Mesenteric fat pad (tissue), 1 donor: ENCODE measurements around the gene OR2AJ1. TPM values are rescaled to one million over a fixed set of nuclear protein-coding genes. Genes with fewer than 3 reads are reported as not detected.

Experiments used
- DNase-seq: peaks from one replicate; pipeline ENCODE4 v3.0.0-alpha.2; 2020; ENCODE audit warnings: low spot score
- total RNA-seq: library from RNA; stranded (reverse); fragmentation: NEBNext Ultra II Directional; extraction: Animal tissue kit (Norgen Biotek cat#: 25700); gene quantifications from one replicate; pipeline ENCODE4 v1.2.1, GENCODE V29; 2021
- donor health status: DM: yes; HTN: yes; CAD: no.

The OR2AJ1 gene
- total RNA-seq, 1 donor from 2014 or later, result not detected

DNA sequence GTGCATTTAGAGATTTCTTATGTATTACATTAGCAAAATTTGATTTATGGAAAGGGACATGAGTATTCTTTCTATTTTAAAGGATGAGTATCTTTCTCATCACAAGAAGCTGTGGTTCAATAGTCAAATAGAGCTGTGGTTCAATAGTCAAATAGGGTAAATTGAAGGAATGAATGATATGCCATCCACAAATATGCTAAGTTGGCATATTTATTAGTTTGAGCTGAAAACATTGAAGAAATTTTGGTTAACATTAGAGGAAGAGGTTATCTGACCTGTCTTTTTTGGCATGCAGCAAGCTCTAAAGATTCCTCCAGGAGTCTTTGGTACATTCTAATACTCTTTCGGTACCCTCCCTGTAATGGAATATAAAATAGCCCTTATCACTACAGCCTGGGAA lies 28.7 kb downstream of the OR2AJ1 start:
- no peak for DNase-seq

DNA sequence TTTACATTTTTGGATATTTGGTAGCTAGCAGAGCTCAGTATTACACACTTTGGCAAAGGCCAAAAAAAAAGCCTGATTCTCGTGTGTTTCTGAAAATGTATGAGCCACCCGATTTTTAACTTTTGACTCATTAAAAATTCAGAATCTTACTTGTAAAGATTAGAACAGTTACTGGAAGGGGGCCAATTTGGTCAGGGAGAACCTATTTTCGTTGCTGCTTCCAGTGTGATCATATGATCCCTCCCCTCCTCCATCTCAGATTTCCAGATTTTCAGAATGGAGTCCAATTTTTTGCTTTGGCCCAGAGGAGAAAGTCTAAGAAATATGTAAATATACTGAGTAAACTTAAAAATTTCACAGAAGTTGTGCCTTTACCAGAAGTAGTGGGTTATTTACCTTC lies 37.1 kb downstream of the OR2AJ1 start:
- DNase-seq, result no peak

DNA sequence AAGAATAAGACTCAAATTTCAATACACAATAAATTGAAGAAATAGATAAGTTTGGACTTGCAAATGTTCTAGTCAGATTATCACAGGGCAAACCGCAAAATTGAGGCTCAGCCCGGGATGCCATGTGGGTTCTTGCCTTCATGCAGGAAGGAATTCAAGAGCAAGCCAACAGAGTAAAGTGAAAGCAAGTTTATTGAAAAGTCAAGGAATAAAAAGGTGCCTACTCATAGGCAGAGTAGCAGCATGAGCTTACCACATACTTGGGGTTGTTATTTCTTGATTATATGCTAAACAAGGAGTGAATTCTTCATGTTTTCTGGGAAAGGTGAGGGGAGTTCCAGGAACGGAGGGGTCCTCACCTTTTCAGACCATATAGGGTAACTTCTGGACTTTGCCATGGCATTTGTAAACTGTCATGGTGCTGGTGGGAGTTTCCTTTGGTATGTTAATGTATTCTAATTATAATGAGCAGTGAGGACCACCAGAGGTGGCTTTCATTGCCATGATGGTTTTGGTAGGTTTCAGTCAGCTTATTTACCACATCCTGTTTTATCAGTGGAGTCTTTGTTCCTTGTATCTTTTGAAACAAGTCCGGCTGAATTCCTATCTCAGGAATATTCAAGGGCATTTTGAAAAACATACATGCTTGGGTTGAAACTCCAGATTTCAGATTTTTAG lies 38.4 kb downstream of the OR2AJ1 start:
- DNase-seq, result no peak

DNA sequence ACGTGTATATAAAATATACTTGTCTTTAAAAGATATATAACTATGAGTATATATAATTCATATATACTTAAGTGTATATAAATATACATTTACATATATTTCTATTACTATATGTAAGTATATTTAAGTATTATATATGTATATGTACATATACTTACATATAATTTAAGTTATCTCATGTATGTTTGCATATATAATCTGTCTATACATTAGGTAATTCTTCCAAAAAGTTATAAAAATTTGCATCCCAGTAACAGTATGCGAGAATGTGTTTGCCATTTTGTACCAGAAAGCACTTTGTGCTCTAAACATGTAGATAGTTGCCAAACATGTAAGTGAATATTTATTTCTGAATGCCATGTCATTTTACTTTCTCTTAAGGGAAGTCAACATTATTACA lies 40.2 kb downstream of the OR2AJ1 start, which contains the start of gene OR2AK2:
Gene OR2AK2, plus strand, starts transcription at position 301 of the 400 bp plus-strand sequence. CDS start 144 bp downstream, outside the sequence.
- DNase-seq, result no peak

DNA sequence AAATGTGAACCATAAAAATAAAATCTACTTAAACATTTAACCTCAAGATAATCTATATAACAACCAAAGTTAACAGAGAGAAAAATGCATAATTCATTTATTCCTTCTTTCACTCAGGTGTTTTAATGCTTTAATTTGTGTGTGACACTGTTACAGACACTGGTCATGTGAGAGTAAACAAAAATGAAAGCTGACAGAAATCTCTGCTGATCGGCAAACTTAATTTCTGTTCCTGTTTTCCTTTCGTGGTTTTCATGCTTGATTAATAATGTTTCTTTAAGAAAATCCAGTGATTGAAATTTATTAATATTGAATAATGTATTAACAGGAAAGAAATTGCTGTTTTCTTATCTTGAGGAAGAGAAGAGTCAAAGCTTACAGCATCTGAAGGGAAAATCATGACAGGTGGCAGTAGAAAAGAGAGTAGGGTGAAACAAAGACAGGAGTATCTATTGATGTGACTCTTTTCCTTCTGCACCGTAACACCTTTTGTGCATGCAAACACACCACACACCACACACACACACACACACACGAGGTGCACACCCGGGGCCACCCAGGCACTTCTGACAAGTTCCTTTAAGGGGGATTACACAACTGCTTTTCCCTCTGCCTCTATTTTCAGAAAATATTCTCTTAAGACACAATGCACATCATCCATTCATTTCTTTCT lies 42.0 kb downstream of the OR2AJ1 start:
- no peak for DNase-seq

Other genes with a start within 250 kb of the OR2AJ1 start
- gene OR13G1, start 245.2 kb upstream of the OR2AJ1 start, total RNA-seq, result not detected
- gene OR6F1, start 208.2 kb upstream of the OR2AJ1 start, total RNA-seq, result not detected
- gene OR14K1, start 186.3 kb upstream of the OR2AJ1 start, total RNA-seq, result not detected
- gene OR14A2, start 176.7 kb upstream of the OR2AJ1 start, total RNA-seq, result not detected
- not detected for gene OR1C1, start 164.3 kb upstream of the OR2AJ1 start, total RNA-seq
- gene OR14A16, start 100.8 kb upstream of the OR2AJ1 start, total RNA-seq, result not detected
- not detected for gene OR11L1, start 83.0 kb upstream of the OR2AJ1 start, total RNA-seq
- gene TRIM58, start 67.7 kb upstream of the OR2AJ1 start, total RNA-seq, result 0.96 TPM
- gene OR2W3, start 29.3 kb upstream of the OR2AJ1 start, total RNA-seq, result not detected
- gene OR2T8, start 4.6 kb upstream of the OR2AJ1 start, total RNA-seq, result not detected
- not detected for gene OR2L8, start 24.0 kb downstream of the OR2AJ1 start, total RNA-seq
- gene OR2AK2, start 40.3 kb downstream of the OR2AJ1 start, total RNA-seq, result not detected
- not detected for gene OR2L5, start 88.8 kb downstream of the OR2AJ1 start, total RNA-seq
- gene OR2L2, start 105.2 kb downstream of the OR2AJ1 start, total RNA-seq, result 0.10 TPM
- not detected for gene OR2L3, start 121.9 kb downstream of the OR2AJ1 start, total RNA-seq
- gene OR2L13, start 170.3 kb downstream of the OR2AJ1 start, total RNA-seq, result not detected
- not detected for gene OR2M5, start 220.3 kb downstream of the OR2AJ1 start, total RNA-seq
- gene OR2M2, start 249.9 kb downstream of the OR2AJ1 start, total RNA-seq, result not detected